Colonic mucosa (tissue), 4 donors: ENCODE results near the gene CAMK1D. TPM values are rescaled to one million over a fixed set of nuclear protein-coding genes. Genes with fewer than 3 reads are reported as not detected.

ENCODE experiments used
- DNase-seq: peaks from one replicate; pipeline ENCODE4 v3.0.0-alpha.2; 2020
- H3K27ac ChIP-seq: fragments of 200-600 bp; one replicate; pipeline ENCODE4 v1.8.0; 2021
- H3K27me3 ChIP-seq: fragments of 200-600 bp; one replicate; pipeline ENCODE4 v1.8.0; 2021
- H3K36me3 ChIP-seq: fragments of 200-600 bp; one replicate; pipeline ENCODE4 v1.8.0; 2021
- H3K4me1 ChIP-seq: fragments of 200-600 bp; one replicate; pipeline ENCODE4 v1.8.0; 2021; ENCODE audit warnings: mild to moderate bottlenecking
- H3K4me3 ChIP-seq: fragments of 200-600 bp; one replicate; pipeline ENCODE4 v1.8.0; 2021
- H3K9ac ChIP-seq, 2 donors: one replicate each; pipeline ENCODE4 v1.7.0; 2013; ENCODE audit warnings: control low read depth in 2 of 2, low read depth in 2 of 2, low read length in 2 of 2
- H3K9me3 ChIP-seq: fragments of 200-600 bp; one replicate; pipeline ENCODE4 v1.8.0; 2021
- CTCF ChIP-seq: fragments of 200-600 bp; IDR thresholded peaks from one replicate; pipeline ENCODE4 v1.8.0; 2022; ENCODE audit warnings: antibody characterized with exemption, mild to moderate bottlenecking
- intact Hi-C: fragments of 100-400 bp; cut with DNase I; formaldehyde crosslinking; loops from one replicate; pipeline ENCODE4 v1.14.1; 2022
- total RNA-seq, 2 donors: library from RNA; stranded (reverse); fragmentation: NEBNext Ultra II Directional in 1 of 2; extraction: Animal tissue kit (Norgen Biotek cat#: 25700) in 1 of 2; gene quantifications; one replicate each; pipeline ENCODE4 v1.2.1, GENCODE V29; 2021
- donor health status: healthy.
- donor health status: DM: no; HTN: no; CAD: no.
- donor health status: DM: no; HTN: no; CAD: no.

The CAMK1D gene
- total RNA-seq, 2 donors from 2014 or later: 21.3 to 29.7 TPM

GRCh38 chr10:12825260-12825849 is 476.0 kb downstream of the CAMK1D start:
- Histone ChIP-seq H3K27me3 (no peaks in the 10 kb centered on the region), H3K4me1 (no peaks in the 10 kb centered on the region), H3K9me3 (no peaks in the 10 kb centered on the region), H3K9ac (no peak overlapping the region), H3K27ac (no peak overlapping the region), H3K4me3 (no peak overlapping the region), H3K36me3 (no peaks in the 10 kb centered on the region)
- intact Hi-C loops: no loop called here
- no peak for TF ChIP-seq CTCF
- DNase-seq: no peak

- H3K9me3 ChIP-seq: no peaks in the 10 kb centered on the region
- no peak overlapping the region for H3K27ac ChIP-seq
- no peaks in the 10 kb centered on the region for H3K36me3 ChIP-seq
- no peak for DNase-seq
- no peaks in the 10 kb centered on the region for H3K27me3 ChIP-seq
- TF ChIP-seq CTCF: no peak
- H3K4me1 ChIP-seq: no peaks in the 10 kb centered on the region
- no peak overlapping the region for H3K4me3 ChIP-seq
- H3K9ac ChIP-seq: no peak overlapping the region
- intact Hi-C loops: no loop called here
Measured at GRCh38 chr10:12826800-12827372, 477.5 kb downstream of the CAMK1D start.

GRCh38 chr10:12828736-12829135 is 479.4 kb downstream of the CAMK1D start:
- Histone ChIP-seq H3K27ac (no peak overlapping the region), H3K9ac (no peak overlapping the region), H3K27me3 (no peaks in the 10 kb centered on the region), H3K36me3 (no peaks in the 10 kb centered on the region), H3K4me1 (no peaks in the 10 kb centered on the region), H3K4me3 (no peak overlapping the region), H3K9me3 (no peaks in the 10 kb centered on the region)
- TF ChIP-seq CTCF: no peak
- intact Hi-C loops: no loop called here
- DNase-seq: no peak

GRCh38 chr10:12829831-12830390 is 480.6 kb downstream of the CAMK1D start:
- no peaks in the 10 kb centered on the region for H3K36me3 ChIP-seq
- H3K9me3 ChIP-seq: no peaks in the 10 kb centered on the region
- no peak overlapping the region for H3K9ac ChIP-seq
- no peaks in the 10 kb centered on the region for H3K27me3 ChIP-seq
- H3K4me3 ChIP-seq: no peak overlapping the region
- DNase-seq: no peak
- H3K27ac ChIP-seq: no peak overlapping the region
- TF ChIP-seq CTCF: no peak
- intact Hi-C loops: no loop called here
- H3K4me1 ChIP-seq: no peaks in the 10 kb centered on the region

GRCh38 chr10:12832096-12832495 is 482.7 kb downstream of the CAMK1D start:
- Histone ChIP-seq H3K4me3 (no peak overlapping the region), H3K4me1 (no peaks in the 10 kb centered on the region), H3K9me3 (no peaks in the 10 kb centered on the region), H3K36me3 (no peaks in the 10 kb centered on the region), H3K27me3 (no peaks in the 10 kb centered on the region), H3K27ac (no peak overlapping the region), H3K9ac (no peak overlapping the region)
- no peak for TF ChIP-seq CTCF
- no peak for DNase-seq
- intact Hi-C loops: no loop called here
